GM12878 (cell line): Measurements from ENCODE around the gene CNIH1.

Experiments used
- BACH1 ChIP-seq: fragments of 450-650 bp; IDR thresholded peaks from 2 replicates; pipeline ENCODE4 v1.6.1; 2017; ENCODE audit warnings: mild to moderate bottlenecking, borderline replicate concordance
- ESRRA ChIP-seq: IDR thresholded peaks from 2 replicates; pipeline ENCODE4 v1.6.1; 2012; ENCODE audit warnings: mild to moderate bottlenecking, low read length, improper control_type of control experiment
- NFIC ChIP-seq: IDR thresholded peaks from 2 replicates; pipeline ENCODE4 v1.6.1; 2012; ENCODE audit warnings: low read depth, mild to moderate bottlenecking, inconsistent platforms, low read length, moderate library complexity
- RCOR1 ChIP-seq: conservative IDR thresholded peaks from 2 replicates; pipeline ENCODE4 v1.6.1; 2012; ENCODE audit warnings: low read depth, low read length, improper control_type of control experiment

DNA sequence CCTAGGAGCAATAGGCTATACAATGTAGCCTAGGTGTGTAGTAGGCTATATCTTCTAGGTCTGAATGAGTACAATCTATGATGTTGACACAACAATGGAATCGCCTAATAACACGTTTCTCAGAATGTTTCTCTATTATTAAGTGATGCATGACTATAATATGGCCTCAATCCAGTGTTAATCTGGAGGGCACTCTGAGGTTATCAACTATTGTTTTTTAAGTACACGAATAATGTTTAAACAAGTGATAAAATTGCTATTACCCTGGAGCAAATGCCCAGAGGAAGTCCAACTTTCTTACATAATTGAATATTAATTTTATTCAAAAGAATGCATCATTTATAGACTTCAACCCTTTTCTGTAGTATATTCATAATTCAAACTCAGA is 16.4 kb upstream of the CNIH1 start:
- no peak for TF ChIP-seq RCOR1
- TF ChIP-seq ESRRA, result no peak
- TF ChIP-seq NFIC, result no peak
- no peak for TF ChIP-seq BACH1
